GM12864 (cell line): ENCODE measurements around the gene THAP4.

ENCODE experiments used
- DNase-seq: peaks from one replicate; pipeline ENCODE4 v3.0.0-alpha.2; 2011; ENCODE audit warnings: low read depth
- H3K4me3 ChIP-seq: 2 replicates; pipeline ENCODE4 v1.5.1; 2011; ENCODE audit warnings: mild to moderate bottlenecking, low read depth, low read length, control low read depth
- CTCF ChIP-seq: IDR thresholded peaks from 2 replicates; pipeline ENCODE4 v1.5.1; 2011; ENCODE audit warnings: low read depth, mild to moderate bottlenecking, moderate library complexity, low read length, control low read depth, inconsistent platforms; ENCODE audit errors: missing control alignments

The THAP4 gene

DNA sequence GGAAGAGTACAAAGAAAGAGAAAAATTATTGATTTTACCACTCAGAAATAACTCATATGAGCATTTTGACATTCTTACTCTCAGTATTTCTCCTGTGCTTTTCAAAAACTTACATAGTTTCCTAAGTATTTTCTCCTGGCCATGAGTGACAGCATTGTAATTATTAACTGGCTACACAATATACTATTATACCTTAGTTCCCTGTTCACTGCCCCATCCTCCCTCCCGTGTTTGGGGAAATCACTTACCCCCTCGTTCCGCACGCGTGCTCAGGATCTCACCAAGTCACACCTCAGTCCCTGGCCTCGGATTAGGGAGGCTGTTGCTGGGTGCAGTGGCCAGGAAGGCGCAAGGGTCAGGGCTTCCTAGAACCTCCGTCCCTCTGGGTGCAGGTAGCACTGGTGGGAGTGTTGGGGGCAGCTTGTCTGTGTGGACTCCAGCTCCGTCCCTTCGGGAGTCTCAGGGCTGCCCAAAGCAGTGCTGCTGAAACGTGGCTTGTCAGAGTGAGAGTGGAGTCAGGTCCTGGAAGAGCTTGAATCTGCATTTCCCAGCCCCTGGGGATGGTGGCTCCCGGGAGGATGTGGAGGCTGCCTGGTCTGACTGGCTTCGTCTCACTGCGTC, 23.7 kb upstream of the THAP4 start:
- no peak for DNase-seq
- H3K4me3 ChIP-seq = no peak overlapping the region
- TF ChIP-seq CTCF = no peak

DNA sequence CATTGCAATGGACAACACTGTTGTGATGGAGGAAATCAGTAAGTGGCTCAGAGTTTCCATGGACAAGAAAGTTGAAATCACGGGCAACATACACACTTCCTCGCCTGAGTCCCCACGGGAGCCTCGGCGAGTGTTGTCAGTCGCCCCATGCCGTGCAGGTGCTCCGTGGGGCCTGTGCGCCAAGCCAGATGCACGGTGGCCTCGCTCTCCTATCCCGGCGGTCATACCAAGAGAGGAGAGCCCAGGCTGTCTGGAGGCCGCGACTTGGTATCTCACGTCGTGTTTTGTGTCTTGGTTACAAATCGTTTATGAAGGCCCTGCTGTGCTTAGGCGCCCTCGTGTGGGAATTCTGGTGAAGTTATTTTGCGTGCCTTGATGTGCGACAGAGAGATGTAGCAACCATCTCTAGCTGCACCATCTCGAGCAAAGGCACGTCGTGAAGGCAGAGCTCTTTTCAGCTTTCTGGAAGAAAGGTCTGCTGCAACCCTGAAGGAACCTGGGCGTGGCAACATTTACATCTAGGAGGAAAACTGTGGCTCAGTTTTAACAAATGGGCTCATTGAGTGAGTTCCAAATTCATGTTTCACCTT, 22.3 kb upstream of the THAP4 start:
- DNase-seq = no peak
- peak; percentile 62 for TF ChIP-seq CTCF
- no peak overlapping the region for H3K4me3 ChIP-seq

DNA sequence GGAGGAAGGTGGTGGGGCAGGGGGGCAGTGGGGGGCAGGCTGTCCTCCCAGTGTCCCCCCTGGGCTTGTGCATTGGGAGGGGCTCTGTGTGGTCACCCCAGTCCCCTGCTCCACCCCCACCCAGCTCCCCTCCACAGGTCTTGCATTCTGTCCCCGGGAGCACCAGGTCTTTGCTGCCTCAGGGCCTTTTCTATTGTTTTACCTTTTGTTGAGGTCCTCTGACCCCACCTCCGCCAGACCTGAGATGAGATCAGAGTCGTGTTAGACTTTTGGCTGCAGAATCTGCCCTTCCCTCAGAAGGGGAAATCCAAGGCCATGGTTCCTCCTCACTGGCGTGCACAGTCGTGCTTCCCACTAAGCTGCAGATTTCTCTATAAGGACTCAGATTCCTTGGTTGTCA, 21.3 kb upstream of the THAP4 start:
- no peak overlapping the region for H3K4me3 ChIP-seq
- TF ChIP-seq CTCF = no peak
- no peak for DNase-seq

DNA sequence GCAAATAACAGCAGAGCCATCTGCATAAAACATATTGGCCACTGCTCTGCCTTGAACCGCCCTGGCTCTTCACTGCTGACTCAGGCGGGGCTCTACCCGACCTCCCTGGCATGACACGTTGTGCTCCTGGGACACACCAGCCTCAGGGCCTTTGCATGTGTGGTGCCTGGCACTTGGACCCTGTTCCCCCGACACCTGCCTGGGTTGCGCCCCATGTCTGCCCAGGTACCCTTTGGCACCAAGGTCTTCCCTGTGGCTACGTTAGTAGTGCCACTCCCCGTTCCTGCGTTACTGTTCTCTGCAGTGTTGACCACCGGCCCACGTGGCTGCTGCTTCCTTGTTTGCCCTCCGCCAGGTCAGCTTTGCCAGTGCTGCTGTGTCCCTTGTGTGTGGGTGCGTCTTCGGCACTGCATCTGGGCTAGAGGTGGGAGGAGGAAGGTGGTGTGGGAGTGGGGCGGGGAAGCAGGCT, 20.9 kb upstream of the THAP4 start:
- no peak for DNase-seq
- H3K4me3 ChIP-seq = no peak overlapping the region
- TF ChIP-seq CTCF = no peak

GRCh38 chr2:241656190-241656741, 19.3 kb upstream of the THAP4 start:
- no peak overlapping the region for H3K4me3 ChIP-seq
- no peak for TF ChIP-seq CTCF
- DNase-seq = no peak

GRCh38 chr2:241655516-241656189, 18.7 kb upstream of the THAP4 start:
- DNase-seq = no peak
- H3K4me3 ChIP-seq = no peak overlapping the region
- TF ChIP-seq CTCF = no peak
